ENCODE measurements around the gene OR7D4.
A peak's percentile ranks its signal among the peaks of the same experiment; 100 is the strongest.
"Not testable (repeated sequence)": the region's sequence is repeated elsewhere in the genome, so short reads cannot be mapped to it uniquely, and the experiment has no call there.

OR7D4 gene

DNA sequence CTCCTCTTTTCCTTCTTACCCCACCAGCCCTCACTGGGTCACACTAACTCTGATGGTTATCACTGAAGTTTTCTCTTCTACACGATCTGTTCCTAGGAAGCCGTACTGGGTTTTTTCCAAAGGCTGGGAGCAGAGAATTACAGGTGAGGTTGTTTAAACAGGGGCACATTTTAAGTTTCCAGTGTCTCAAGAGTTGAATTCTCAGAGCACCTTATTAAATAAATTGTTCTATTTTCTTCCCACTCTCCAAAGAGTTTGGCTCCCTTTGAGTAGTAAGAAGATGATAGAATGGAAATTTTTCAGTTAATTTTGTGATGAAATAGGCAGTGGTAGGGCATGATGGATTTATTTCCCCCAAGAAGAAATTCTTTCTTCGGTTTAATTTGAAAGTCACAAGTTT is at the start of gene OR7D4:
OR7D4 (minus strand) TSS at position 101 of the 400 bp plus-strand sequence. CDS start 4,752 bp downstream, outside the sequence.
- DNase-seq (ENCODE audit: low read depth, low spot score): no peak

- no peak for DNase-seq (ENCODE audit: low read depth, low spot score)
Measured at GRCh38 chr19:9251236-9251635, 31.8 kb upstream of the OR7D4 start.

DNA sequence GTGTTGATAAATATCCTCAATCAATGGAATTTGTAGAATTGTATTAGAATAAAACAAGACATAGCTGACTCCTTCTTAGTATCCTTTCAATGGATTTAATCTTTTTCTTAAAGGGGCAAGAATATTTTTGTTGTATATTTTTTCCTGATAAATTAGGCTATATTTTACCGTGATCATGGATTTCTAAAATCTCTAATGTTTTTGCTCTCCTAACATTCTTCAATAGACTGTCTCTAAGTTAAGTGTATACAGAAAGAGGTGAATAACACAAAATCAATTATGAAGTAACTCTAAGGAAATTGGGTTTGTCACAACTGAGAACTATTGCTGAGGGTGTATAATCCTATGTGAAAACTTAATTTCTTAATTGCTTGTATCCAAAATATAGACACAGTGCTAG is 31.2 kb upstream of the OR7D4 start, which contains the start of gene OR7E24:
OR7E24 (plus strand) TSS at position 301 of the 400 bp plus-strand sequence. CDS start 114 bp downstream, outside the sequence.
- DNase-seq (ENCODE audit: low read depth, low spot score): no peak

DNA sequence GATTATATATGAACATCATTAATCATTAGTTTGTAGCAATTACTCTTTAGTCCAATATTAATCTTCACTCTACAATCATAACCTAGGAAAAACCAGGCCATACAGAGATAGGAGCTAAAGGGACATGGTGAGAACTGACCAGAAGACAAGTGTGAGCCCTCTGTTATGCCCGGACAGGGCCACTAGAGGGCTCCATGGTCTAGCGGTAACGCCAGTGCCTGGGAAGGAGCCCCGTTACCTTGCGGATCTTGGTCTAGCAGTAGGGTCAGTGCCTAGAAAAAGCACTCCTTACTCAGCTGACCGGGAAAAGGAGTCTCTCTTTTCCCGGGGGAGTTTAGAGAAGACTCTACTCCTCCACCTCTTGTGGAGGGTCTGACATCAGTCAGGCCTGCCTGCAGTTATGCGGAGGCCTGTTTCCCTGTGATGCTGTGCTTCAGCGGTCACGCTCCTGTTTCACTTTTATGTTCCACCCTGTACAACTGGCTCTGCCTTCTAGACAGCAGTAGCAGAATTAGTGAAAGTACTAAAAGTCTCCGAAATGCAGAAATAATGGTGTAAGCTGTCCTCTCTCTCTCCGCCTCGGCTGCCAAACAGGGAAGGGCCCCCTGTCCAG is 13.8 kb downstream of the OR7D4 start:
- peak; percentile 44 for DNase-seq (ENCODE audit: low read depth, low spot score)

DNA sequence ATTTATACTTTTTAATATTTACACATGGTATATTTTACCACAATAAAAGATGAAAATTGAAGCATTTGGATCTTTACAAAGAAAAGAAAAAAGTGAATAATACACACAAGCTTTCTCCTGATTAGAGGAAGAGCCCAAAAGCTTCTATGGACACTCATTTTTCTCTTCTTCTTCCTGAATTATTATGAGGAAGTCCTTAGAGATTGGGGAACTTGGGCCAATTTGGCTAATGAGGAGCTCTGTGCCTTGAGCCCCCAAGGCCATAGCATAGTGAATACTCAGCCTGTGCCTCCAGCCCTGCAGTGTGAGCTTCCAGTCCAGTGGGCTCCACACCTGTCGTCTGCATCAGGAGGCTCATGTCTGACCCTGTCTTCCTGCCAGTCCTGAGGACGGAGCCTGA is 21.3 kb downstream of the OR7D4 start:
- not testable (repeated sequence) for DNase-seq (ENCODE audit: low read depth, low spot score)

- DNase-seq (ENCODE audit: low read depth, low spot score): no peak
Measured at GRCh38 chr19:9189535-9189934, 29.9 kb downstream of the OR7D4 start.

GRCh38 chr19:9187191-9187590 is 32.2 kb downstream of the OR7D4 start:
- DNase-seq (ENCODE audit: low read depth, low spot score): no peak

- no peak for DNase-seq (ENCODE audit: low read depth, low spot score)
Measured at GRCh38 chr19:9183000-9183399, 36.4 kb downstream of the OR7D4 start.

- no peak for DNase-seq (ENCODE audit: low read depth, low spot score)
Measured at GRCh38 chr19:9178901-9179300, 40.5 kb downstream of the OR7D4 start, which contains the start of gene OR7D2. OR7D2 (plus strand) TSS chr19:9178979; CDS start chr19:9185782, 6,803 bp downstream.

DNA sequence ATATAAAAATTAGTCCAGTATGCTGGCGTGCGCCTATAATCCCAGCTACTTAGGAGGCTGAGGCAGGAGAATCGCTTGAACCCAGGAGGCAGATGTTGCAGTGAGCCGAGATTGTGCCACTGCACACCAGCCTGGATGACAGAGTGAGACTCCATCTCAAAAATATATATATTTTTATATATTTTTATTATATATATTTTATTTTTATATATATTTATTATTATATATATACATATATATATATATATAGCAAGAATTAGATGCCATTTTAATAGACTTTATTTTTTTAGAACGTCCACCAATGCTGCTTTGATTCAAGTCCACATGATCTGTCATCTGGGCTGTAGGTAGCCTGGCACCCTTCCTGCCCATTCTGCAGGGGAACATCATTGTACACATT is 44.1 kb downstream of the OR7D4 start:
- no peak for DNase-seq (ENCODE audit: low read depth, low spot score)

DNA sequence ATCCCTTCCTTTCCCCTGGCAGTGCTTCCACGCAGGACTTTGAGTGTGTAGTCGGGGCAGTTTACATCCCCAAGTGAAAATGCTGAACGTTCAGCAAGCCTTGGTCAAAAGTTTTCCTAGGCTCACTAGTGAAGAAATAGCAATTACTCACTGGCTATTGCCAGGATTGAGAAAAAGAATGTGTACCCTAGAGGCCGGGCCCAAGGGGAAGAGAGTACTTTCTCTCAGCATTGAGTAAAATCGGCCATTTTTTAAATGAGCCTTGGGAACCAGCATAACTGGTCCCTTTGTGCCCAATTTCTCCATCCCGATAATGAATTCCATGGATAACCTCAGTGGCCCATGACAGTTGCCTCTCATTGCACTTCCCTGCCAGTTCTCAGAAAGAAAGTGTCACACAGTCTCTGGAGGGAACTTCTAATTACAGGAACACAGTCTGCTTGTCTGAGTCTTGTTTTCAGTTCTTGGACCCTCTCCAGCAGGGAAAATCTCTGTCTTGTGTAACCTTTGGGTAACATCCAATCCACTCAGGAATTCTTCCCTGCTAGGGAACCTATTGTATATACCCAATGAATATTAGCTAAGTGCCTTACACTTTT is 47.9 kb downstream of the OR7D4 start:
- no peak for DNase-seq (ENCODE audit: low read depth, low spot score)

- DNase-seq (ENCODE audit: low read depth, low spot score): no peak
Measured at GRCh38 chr19:9166846-9167245, 52.5 kb downstream of the OR7D4 start.

DNA sequence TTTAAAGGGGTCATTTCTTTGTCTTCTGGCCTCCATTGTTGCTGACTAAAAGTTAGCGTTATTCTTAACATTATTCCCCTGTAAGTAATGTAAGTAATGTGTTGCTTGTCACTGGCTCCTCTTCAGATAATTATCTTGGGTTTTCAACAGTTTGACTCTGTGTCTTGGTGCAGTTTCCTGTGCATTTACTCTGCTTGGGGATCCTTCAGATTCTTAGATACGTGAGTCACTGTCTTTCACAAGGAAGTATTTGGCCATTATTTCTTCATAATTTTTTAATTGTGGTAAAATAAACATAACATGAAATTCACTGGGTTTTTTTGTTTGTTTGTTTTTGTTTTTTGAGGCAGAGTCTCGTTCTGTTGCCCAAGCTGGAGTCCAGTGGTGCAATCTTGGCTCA is 54.1 kb downstream of the OR7D4 start:
- DNase-seq (ENCODE audit: low read depth, low spot score): no peak

GRCh38 chr19:9161427-9161826 is 58.0 kb downstream of the OR7D4 start:
- no peak for DNase-seq (ENCODE audit: low read depth, low spot score)

Data from activated naive CD8-positive, alpha-beta T cell treated with anti-CD3 and anti-CD28 coated beads, Interleukin-2, amount 50 U/mL, for 16 hours (primary cell).